Measurements from ENCODE around the gene SETD5.

Gene SETD5

DNA sequence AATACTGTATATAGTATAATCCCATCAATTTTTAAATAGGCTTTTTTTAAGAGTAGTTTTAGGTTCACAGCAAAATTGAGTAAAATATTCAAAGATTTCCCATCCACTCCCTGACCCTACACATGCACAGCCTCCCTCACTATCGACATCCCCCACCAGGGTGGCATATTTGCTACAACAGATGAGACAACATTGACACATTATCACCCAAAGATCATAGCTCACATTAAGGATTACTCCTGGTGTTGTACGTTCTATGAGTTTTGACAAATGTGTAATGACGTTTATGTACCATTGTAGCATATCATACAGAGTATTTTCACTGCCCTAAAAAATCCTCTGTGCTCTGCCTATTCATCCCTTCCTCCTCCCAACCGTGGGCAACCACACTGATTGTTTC is 116.9 kb downstream of the SETD5 start:
- DNase-seq (ENCODE audit: low spot score), result no peak

DNA sequence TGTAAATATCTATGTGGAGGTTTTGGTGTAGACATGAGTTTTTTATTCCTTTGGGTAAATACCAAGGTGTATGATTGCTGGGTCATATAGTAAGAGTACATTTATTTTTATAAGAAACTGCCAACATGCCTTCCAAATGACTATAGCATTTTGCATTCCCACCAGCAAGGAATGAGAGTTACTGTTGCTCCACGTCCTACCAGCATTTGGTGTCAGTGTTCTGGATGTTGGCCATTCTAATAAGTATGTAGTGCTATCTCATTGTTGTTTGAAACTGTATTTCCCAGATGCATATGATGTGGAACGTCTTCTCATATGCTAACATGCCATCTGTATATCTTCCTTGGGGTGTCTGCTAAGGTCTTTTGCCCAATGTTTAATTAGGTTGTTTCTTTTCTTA is 117.5 kb downstream of the SETD5 start:
- DNase-seq (ENCODE audit: low spot score), result no peak

DNA sequence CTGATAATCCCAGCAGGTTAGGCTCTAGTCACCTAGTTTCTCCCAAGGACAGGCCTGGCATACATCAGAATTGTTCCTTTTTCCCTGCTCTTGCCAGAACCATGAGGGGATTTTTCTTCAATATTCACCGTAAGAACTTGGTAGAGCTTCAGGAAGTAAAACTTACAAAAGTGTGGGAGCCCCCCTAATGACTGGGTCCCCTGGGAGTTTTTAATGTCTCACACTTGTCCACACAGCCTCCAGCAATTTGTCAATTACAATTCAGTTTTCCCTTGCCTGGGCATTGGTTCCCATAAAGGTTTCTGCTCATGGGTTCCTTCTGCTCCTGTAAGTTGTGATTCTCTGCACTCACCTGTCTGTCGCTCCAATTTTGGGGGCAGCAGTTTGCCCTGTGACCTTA is 127.7 kb downstream of the SETD5 start:
- no peak for DNase-seq (ENCODE audit: low spot score)

All from AG20443 (cell line).